Brain pericyte (primary cell): Measurements from ENCODE around the gene CEP19.

ENCODE experiments used
- DNase-seq: peaks from one replicate; pipeline ENCODE4 v3.0.0-alpha.2; 2012; ENCODE audit warnings: low read depth, low spot score

Gene CEP19

DNA sequence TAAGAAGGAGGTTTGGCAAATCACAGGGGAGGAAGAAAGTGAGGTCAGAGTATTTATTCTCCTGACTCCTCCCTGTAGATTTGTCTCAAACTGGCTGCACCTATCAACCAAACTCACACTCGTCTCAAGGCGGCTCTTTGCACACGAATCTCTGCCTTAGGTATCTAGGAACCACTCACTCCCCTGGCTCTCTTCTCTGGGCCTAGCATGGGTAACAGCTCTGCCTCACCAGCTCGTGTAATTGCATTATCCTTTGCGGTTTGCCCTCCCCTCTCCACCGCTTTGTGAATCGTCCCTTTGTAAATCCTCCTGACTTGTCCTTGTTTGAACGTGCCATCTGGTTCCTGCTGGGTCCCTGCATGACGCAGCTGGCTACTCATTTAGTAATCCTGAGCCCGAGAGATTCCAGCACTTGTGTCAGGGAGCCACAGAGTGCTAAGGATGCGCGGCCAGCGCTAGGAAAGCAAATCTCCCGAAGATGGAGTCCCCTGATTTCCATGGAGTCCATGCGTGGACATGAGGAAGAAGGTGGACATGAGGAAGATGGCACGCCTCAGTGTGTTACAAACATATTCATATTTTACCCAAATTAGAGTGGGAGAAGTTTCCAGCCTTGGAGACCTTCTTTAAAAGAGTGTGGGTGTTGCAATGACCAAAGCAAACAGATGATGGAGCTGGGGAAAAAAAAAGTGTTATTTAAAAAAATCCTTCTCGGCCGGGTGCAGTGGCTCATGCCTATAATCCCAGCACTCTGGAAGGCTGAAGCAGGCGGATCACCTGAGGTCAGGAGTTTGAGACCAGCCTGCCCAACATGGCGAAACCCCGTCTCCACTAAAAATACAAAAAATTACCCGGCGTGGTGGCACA, 45.8 kb downstream of the CEP19 start:
- DNase-seq, result no peak

DNA sequence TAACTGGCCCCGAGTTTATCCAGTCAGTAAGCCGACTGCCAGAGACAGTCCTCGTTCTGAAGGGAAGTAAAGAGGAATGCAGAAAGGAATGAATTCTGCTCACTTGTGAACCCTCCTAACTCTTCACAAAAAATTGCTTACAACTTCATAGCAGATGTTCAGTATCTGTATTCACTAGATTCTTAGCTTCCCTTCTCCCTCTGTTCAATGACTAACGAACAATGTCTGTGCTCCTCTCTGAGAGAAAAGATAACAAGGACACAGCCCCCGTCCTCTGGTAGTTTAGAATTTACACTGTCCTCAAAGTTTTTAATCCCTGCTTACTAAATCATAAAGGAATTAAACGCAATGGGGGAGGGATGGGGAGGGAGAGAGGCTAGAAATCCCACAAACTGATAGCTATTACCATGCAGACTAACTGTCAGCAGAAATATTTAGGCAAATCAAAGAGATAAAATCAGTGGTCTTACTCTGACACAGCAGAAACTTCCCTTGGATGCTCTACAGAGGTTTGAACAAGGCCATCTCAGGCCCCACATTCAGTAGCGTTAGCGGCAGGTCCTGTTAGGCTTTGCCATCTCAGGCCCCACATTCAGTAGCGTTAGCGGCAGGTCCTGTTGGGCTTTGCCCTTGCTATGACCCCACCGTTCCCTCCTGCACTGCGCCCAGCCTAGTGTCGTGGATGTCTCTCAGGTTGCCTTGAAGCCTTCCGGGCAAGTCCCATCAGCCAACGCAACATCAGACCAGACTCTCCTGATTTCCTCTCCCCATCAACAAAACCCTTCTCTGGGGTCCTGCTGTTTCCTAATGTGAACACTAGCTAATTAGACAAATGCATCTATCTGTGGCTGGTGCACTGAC, 49.1 kb downstream of the CEP19 start:
- DNase-seq, result no peak

DNA sequence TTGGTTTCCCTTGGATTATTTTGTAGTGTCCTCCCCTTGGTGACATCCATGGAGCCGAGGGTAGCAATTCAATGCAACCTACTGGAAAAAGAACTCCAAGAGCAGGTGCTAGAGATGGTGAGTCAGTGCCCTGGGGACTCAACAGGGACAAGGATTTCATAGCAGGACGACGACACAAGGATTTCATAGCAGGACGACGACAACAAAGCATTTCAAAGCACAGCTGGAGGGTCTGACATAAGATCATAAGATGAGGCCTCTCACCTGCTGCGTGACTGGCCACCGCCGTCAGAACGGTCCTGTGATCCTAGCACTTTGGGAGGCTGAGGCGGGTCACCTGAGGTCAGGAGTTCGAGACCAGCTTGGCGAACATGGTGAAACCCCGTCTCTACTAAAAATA, 50.0 kb downstream of the CEP19 start:
- no peak for DNase-seq

DNA sequence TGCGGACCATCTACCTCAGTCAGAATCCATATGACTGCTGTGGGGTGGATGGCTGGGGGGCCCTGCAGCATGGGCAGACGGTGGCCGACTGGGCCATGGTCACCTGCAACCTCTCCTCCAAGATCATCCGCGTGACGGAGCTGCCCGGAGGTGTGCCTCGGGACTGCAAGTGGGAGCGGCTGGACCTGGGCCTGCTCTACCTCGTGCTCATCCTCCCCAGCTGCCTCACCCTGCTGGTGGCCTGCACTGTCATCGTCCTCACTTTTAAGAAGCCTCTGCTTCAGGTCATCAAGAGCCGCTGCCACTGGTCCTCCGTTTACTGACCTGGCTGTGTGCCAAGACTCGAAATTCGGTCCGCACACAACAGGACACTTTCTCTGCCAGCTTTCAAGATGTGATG, 50.6 kb downstream of the CEP19 start:
- DNase-seq, result no peak

DNA sequence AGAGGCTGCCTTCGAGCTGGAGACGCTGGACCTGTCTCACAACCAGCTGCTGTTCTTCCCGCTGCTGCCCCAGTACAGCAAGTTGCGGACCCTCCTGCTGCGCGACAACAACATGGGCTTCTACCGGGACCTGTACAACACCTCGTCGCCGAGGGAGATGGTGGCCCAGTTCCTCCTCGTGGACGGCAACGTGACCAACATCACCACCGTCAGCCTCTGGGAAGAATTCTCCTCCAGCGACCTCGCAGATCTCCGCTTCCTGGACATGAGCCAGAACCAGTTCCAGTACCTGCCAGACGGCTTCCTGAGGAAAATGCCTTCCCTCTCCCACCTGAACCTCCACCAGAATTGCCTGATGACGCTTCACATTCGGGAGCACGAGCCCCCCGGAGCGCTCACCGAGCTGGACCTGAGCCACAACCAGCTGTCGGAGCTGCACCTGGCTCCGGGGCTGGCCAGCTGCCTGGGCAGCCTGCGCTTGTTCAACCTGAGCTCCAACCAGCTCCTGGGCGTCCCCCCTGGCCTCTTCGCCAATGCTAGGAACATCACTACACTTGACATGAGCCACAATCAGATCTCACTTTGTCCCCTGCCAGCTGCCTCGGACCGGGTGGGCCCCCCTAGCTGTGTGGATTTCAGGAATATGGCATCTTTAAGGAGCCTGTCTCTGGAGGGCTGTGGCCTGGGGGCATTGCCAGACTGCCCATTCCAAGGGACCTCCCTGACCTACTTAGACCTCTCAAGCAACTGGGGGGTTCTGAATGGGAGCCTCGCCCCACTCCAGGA, 51.5 kb downstream of the CEP19 start:
- no peak for DNase-seq

DNA sequence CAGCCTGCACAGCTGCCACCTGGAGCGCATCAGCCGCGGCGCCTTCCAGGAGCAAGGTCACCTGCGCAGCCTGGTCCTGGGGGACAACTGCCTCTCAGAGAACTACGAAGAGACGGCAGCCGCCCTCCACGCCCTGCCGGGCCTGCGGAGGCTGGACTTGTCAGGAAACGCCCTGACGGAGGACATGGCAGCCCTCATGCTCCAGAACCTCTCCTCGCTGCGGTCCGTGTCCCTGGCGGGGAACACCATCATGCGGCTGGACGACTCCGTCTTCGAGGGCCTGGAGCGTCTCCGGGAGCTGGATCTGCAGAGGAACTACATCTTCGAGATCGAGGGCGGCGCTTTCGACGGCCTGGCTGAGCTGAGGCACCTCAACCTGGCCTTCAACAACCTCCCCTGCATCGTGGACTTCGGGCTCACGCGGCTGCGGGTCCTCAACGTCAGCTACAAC, 52.1 kb downstream of the CEP19 start:
- no peak for DNase-seq
